ENCODE data around the gene KCNH6. TPM values are rescaled to one million over a fixed set of nuclear protein-coding genes. Genes with fewer than 3 reads are reported as not detected.

The KCNH6 gene
- total and polyA plus RNA-seq, 9 of the 15 experiments (the other 6 are each of a cell fraction or from before 2014, with no cell fraction given), result not detected

GRCh38 chr17:63550817-63551639, 27.9 kb downstream of the KCNH6 start:
- Histone ChIP-seq H3K27ac (ENCODE audit: extremely low read depth, low read depth, low read length) (peak overlapping the region; percentile 95), H3K27me3 (ENCODE audit: control insufficient read depth in 2 of 2, insufficient read depth in 2 of 2, low read length in 2 of 2) (no peaks in the 10 kb centered on the region), H3K9me1 (ENCODE audit: control insufficient read depth, insufficient read depth, low read length) (no peaks in the 10 kb centered on the region), H3K4me1 (replicated peaks in 1 of 2; ENCODE audit: control insufficient read depth in 2 of 2, insufficient read depth in 2 of 2, low read length in 2 of 2) (peaks cover 11 to 25% of the 10 kb centered on the region in 2 experiments), H3K4me3 (peak overlapping the region; percentile 85), H4K20me1 (replicated peaks; ENCODE audit: control insufficient read depth, insufficient read depth, low read length) (peaks cover 35% of the 10 kb centered on the region), H3K79me2 (ENCODE audit: control insufficient read depth, insufficient read depth, low read length) (peaks cover 63% of the 10 kb centered on the region), H3K9me3 (replicated peaks; ENCODE audit: control insufficient read depth, insufficient read depth, low read depth, low read length) (no peaks in the 10 kb centered on the region), H3K9ac (ENCODE audit: insufficient read depth in 1 of 2, low read depth in 2 of 2, low read length in 2 of 2) (peak overlapping the region; percentile 93 to 98), H3K36me3 (ENCODE audit: control insufficient read depth, insufficient read depth, low read length) (peaks cover 35% of the 10 kb centered on the region), H2AFZ (ENCODE audit: low read depth, low read length) (peak overlapping the region; percentile 82), H3K4me2 (ENCODE audit: insufficient read depth, low read length) (peak overlapping the region; percentile 94)
- in situ Hi-C loops (cut with MboI) (no loop called here), intact Hi-C loops (cut with micrococcal nuclease) (loop anchor here (5.0 kb wide), 3 partner anchors 51 to 221 kb away; partner anchors contain the start of genes CCDC47, DDX42 and TACO1)
- FAIRE-seq, result peak; percentile 71
- POLR2A ChIA-PET, result interaction anchor here (0.5 to 3.3 kb wide), 18 partner anchors 7 to 443 kb away, joined by 3 to 20 read pairs (median 4); partner anchors contain the start of genes CCDC47 and DDX42
- peak; percentile 34 to 68 (median 45) for DNase-seq (ENCODE audit: extremely low read depth in 1 of 4, low spot score in 3 of 4)
- WGBS (ENCODE audit: insufficient coverage, low coverage, missing lambda C conversion rate), result under 1% methylated on average over 32 of the region's 32 CpGs
- BruUV-seq (replicated peaks), result TSS peak; percentile 67
- ATAC-seq, result peak; percentile 42
- CTCF ChIA-PET (ENCODE audit: low intra/inter-chr PET ratio), result no interaction called here
- TF ChIP-seq GATA2 (CRISPR knock-in tag; IDR thresholded peaks at IDR 0.05) (peak; percentile 39; the same call in 1 of the 2 replicates), NR1H2 (CRISPR knock-in tag; IDR thresholded peaks at IDR 0.05) (peak; percentile 92; the same call in 1 of the 2 replicates), CREB5 (CRISPR knock-in tag; IDR thresholded peaks at IDR 0.05) (no peak), CHD1 (IDR thresholded peaks at IDR 0.05; ENCODE audit: low read length) (peak; percentile 77), ZBED1 (IDR thresholded peaks at IDR 0.05) (no peak), CCNT2 (IDR thresholded peaks at IDR 0.05; ENCODE audit: borderline replicate concordance, extremely low read depth, insufficient read length, low read depth, low read length) (no peak), SMARCA4 (IDR thresholded peaks at IDR 0.05) (0 out of 2 replicates have a peak, but pooled peaks have one; percentile 5), MNT (conservative IDR thresholded peaks at IDR 0.05) (peak in 1 of 2 experiments; percentile 23; a peak in 2 of 4 replicates), SOX6 (IDR thresholded peaks at IDR 0.05) (no peak), ZNF511 (CRISPR knock-in tag; IDR thresholded peaks at IDR 0.05) (peak; percentile 85; the same call in 1 of the 2 replicates), AFF4 (CRISPR knock-in tag; IDR thresholded peaks at IDR 0.05) (0 out of 2 replicates have a peak, but pooled peaks have one; percentile 41), TCF3 (CRISPR knock-in tag; IDR thresholded peaks at IDR 0.05) (no peak)
